GM18517 (cell line): Measurements from ENCODE around the gene FILIP1L.
A peak's percentile ranks its signal among the peaks of the same experiment; 100 is the strongest.

Experiments used
- ATAC-seq: cut with Tn5 transposase; IDR thresholded peaks from one replicate; pipeline ENCODE4 v1.9.1; 2021; ENCODE audit warnings: mild to moderate bottlenecking, moderate library complexity; ENCODE audit not compliant: unreplicated experiment

FILIP1L gene

DNA sequence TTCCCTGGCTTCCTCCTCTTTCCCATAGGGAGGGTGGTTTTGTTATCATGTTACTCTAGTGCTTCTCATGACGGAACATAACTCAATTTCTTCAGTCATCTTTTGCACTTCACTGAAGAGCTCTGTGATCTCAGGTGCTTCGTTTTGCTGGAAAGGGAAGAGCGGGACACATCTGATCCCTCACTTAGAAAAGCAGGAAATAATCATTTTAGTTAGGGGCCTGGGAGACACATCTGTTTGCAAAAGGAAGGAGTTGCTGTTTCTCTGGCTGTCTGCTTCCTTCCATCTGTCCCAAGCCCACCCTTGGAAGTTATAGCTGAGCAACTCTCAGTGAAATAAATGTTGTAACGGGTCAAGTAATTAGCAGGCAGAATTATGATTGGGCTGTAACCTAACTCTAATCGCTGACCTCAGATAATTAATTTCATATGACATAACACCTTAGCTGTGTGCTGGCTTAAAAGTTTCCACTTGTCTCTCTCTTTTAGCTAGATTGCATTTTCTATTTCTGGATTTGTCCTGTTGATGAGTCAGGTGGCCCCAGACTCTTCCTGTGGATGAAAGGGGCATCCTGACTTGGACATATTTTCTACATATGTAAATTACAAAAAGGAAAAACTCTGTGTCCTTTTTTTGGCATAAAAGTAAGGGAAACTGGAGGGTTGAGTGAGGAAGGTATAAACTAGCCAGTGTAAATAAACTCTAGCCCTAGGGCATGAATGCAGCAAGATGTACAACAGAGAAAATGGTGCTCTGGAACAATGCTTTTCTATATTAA, 11.0 kb upstream of the FILIP1L start:
- no peak for ATAC-seq

DNA sequence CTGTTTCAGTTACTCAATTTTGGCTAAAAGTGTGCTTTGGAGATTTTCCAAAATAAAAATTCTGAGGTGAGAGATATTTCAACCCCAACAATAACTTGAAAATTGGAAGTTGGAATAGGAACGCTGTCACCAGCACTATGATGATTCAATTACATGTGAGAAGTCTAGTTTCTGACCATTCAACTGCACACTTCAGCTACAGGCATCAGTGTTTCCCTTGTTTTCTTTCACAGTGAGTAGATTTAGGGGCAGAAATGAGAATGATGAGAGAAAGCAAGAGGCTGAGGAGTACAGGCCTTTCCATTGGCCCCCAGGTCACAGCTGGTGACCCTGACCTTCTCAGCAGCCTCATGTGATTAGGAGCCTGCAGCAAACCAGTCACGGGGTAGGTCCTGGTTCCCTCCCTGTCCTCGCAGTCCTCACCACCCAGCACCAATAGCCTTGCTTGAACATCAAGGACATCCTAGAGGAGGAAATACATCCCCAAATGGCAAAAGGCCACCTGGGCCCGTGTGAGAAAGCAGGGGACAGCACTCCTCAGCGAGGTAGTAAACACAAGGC, 10.0 kb upstream of the FILIP1L start:
- no peak for ATAC-seq

DNA sequence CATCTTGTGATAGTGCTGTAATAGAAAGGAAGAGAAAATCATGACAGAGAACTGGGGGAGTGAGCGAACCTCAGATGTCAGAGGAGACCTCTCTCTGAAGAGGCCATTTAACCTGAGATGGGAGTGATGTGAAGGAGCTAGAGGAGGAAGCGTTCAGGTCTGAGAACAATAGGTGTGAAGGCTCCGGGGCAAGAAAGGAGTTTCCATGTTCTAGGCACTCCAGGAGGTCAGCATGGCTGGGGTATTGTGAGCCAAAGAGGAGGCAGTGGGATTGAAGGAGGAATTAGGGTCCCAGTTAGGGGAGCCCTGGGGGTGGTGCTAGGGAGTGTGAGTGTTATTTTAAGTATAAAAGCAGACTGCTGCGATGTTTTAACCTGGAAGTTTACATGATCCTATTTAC, 8.8 kb upstream of the FILIP1L start:
- ATAC-seq = no peak

DNA sequence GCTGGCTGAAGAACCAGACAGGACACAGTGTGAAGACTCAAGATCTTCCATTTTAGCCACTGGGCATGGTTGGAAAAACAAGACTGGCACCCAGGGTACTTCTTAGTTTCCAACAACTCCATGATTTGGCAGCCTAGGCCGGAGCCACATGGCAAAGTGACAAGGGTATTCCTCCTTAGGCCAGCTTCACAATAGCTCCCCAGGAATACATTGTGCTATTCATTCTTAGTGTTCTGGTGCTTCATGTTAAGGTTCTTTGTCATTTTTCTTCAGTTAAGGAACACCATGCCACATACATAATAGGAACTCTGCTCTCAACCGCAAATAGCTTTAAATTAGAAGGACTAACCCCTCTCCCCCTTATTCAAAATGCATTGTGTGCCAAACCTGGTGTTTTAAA, 8.0 kb upstream of the FILIP1L start:
- no peak for ATAC-seq

DNA sequence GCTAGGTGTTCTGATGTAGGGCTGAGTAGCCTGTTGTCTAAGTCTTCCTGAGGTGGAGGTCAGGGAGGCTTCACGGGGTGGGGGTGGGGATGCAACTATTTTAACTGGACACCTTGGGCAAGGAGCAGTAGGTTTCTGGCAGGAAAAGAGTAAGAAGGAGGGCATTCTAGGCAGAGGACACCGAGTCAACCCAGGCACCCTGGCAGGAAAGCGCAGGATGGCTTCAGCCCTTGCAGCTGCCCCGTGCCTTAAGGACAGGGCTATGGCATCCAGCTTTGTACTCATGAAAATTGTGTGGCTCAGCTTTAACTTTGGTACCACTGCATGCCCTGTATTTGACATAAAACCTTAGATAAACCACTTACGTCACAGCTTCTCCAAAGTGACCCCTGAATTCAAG, 6.4 kb upstream of the FILIP1L start:
- no peak for ATAC-seq

DNA sequence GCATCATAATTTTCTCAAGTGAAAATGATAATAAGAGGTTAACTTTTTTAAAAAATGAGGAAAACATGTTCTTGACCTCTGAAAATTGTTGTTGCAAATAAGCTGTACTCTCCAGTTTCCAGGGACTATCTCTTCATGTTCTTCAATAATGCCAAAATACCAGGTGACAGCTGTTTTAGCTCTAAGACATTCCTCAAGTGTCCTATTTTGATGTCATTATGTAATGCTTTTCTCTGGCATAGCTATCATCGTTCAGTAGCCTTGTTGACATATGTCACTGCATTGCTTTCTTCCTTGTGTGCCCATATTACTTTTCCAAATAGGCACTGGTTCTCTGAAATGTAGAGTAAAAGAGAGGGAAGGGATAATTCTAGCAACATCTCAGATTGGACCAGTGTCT, 5.7 kb upstream of the FILIP1L start:
- ATAC-seq = no peak

DNA sequence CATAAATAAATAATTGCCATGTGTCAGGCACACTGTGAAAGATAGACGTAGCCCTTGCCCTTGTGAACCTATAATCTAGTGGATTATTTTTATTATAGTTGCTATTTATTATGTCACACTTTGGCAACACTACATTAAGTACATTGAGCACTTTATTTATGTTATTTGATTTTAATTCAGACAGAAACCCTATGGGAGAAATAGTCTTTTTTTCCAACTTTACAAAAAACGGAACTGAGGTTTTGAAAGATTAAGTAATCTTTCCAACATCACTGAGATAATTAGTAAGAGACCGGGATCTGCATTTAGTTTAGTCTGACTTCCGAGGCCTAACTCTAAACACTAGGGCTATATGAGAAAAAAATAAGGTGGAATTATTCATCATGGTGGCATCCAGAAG, 2.8 kb upstream of the FILIP1L start:
- ATAC-seq = no peak

DNA sequence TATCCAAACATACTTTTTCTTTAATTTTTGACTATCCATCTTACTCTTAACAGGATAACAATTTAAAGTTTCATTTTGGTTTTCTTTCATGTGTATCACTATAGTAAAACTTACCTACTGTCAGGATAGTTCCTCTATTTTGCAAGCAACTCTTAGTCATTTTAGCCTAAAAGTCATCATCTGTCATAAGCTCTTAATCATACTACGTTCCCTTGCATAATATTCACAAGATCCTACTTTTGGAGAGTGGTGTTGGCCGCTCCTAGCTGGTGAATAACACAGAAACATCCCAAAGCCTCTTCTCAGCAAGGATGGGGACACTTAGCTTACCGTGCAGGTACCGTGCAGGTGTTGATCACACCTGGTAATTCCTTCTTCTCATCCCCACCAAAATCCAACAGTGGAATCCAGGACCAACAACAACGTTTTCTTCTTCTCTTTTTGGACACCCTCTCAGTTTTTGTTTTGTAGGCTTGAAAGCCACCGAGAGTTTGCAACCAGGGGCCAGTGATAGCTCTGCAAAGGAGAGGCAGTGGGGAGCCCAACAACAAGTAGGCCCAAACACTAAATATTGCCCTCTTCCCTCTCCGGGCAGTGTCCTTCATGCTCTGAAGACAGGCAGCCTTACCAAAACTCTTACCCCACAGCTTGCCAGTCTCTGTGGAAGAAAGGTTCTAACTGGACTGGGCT, 433 bp downstream of the FILIP1L start:
- ATAC-seq = no peak

DNA sequence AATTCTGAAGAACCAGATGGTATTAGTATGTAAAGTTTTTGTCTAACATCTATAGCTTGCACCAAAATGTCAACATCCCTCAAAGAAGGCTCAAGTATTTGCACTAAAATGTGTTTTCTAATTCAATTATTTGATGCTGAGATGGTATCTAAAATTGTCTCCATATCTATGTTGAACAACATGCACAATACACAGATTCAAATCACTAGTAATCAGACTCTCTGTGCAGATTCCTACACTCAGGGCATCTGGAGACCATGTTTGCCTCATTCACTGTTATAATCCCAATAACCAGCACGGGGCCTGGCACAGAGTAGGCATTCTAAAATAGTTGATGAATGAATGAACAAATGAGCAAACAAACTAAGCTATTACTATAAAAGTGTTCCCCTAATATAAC, 2.6 kb downstream of the FILIP1L start:
- no peak for ATAC-seq

DNA sequence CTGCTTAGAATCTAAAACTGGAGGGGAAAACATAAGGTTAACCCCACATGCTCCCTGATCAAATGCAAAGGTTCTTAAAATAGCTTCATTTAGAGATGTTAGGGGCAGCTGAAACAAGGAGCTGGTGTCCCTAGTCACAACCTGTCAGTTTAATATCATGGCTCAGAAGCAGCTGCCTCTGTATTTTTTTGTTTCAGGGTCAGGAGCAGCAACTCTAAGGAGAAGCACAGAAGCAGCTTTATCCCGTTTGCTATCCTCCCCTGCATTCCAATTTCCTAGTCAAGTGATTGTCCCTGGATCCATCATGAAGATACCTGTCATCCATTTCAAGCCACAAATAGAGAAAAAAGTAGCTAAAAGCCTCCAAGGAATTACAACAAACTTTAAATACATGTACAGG, 4.1 kb downstream of the FILIP1L start:
- ATAC-seq = no peak

DNA sequence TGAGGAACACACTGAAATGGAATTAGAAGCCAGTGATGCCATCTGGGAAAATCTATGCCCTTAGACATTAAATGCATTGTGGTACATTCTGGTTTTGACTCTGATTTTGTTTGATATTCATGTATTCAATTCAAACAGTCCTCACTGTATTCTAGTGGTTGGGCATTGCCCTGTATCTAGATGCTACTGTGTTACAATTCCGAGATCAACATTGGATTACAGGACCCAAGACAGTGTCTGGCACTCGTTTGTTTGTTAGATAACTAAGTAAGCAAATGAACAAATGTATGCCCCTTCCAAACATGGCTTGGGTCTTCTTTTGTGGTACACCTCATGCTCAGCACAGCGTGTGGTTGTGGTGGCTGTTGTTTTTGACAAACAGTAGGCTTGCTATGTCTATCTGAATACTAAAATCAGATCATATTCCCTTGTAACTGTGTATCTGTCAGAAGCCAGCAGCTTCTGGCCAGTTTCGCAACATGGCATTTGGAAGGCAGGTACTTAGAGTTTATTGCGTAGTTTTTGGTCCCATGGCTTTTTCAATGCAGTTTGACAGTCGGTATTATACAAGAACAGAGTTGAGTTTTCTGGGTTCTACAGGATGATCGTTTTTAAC, 5.7 kb downstream of the FILIP1L start:
- no peak for ATAC-seq

DNA sequence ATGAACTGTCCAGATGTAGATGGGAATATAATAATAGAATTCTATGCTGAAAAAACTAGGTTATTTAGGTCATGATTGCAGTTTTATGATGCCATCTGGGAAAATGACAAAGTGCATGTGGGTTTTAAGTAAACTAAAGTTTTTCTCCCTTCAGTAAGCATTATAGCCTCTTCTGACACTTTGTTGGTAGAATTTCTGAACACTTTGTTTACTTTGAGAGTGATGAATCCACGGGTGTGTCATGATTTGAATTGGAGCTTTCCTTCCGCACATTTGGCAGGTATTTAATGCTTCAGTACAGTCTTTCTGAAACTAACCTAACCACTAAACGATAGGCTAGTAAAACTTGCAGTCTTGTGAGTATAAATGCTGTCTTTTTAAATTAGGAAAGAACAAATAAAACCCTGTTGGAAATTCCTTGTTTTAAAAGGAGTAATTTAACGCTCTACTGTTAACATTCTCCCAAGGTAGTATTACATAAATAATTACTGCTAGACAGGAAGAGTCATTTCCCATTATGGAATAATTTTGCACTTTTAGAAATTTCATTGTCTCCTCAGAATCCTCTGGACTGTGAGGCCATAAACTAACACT, 7.0 kb downstream of the FILIP1L start:
- no peak for ATAC-seq

DNA sequence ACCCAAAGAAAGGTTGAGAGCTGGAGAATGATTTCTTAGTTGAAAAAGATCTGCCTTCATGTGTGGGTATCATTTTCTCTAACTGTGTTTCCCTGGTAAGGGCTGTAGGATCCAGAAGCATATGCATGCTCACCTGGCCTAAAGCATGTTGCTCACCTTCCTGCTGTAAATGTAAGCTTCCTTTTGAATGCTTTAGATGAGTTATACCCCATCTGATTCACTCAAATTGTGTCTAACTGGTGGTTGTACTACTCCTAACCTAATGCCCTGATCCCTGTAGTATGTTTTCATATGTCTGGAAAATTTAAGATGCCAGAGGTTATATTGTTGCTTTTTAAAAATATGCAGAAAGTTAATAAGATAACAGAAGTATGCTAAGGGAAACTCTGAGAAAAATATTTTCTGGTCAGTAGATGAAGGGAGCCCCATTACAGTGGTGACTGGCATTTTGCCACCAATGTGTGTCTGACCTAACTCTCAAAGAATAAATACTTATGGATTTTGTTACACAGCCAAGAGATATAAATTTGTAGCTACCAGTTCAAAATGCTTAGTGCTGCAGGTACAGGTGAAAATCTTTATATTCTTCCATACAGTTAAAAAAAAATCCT, 7.7 kb downstream of the FILIP1L start:
- ATAC-seq = no peak

DNA sequence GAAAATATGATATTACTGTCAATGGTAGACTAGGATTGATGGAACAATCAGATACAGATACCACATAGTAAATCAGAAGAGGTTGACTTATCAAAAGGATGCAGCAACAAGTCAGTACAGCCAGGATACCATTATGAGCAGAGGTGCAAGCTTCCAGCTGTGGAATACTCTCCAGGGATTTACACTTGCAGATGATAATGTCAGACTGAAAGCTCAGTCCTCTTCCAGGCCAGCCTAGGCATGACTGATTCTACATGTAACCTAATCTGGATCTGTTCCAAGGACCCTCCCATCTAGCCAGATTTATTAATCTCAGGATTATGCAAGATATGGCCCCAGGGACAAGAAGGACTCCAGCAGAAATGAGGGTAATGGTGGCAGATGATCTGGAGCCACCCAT, 8.2 kb downstream of the FILIP1L start:
- ATAC-seq = no peak

DNA sequence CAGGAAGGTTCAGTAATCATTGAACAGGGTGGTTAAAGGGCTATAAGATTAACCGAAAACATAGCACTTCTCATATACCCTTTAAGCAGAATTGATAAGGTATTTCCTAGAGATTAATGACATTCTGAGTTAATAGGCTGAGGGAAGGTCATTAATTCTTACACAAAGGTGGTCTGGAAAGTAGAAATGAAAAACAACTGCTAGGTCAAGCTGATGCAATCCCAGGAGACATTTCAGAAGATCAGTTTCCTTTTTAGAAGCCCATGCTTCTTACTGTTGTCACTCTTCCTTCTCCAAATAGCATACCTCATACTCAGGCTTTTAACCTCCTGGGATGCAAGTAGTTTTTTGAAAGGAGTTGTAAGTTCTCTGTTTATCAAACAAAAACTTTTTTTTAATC, 8.8 kb downstream of the FILIP1L start:
- peak; percentile 45 for ATAC-seq

DNA sequence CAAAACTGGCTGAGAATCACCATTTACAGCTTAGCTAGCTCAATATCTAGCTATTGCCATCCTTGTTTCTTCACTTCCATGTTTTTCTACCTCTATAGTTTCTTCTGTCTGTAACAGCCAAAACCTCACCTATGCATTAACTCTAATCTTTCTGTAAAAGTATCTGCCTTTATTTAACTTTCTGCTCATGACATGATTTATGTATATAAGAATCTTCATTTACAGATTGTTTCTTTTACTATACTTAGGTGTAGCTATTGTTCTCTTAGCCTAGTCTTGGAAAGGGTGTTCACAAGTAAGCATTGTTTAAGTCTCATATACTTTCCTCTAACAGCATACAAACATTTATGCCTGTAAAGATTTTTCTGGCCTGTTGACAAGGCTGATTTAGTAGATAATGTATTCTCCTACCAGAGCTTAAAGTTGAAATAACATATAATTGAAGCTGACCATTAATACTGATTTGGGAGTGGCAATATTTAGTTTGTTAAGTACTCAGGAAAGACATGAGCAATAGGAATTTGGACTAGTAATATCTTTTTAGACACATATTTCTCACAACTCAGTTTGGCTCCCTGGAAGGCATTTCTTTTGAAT, 9.4 kb downstream of the FILIP1L start:
- no peak for ATAC-seq

DNA sequence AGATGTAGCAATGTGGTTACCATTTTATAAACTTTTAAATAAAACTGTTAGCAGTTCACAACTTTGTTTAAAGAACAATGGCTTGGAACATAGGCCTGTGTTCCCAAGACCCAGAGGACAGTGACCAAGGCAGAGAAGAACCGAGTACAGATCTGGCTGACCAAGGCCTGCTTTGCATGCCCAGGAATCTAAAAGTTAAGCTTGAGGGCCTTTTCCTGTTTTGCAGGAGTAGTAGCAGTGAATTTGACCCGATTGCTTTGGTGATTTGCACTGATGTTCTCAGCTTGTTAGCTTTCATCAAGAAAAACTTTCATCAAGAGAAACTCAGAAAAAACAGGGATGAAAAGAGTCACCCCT, 9.9 kb downstream of the FILIP1L start:
- ATAC-seq = peak; percentile 35

DNA sequence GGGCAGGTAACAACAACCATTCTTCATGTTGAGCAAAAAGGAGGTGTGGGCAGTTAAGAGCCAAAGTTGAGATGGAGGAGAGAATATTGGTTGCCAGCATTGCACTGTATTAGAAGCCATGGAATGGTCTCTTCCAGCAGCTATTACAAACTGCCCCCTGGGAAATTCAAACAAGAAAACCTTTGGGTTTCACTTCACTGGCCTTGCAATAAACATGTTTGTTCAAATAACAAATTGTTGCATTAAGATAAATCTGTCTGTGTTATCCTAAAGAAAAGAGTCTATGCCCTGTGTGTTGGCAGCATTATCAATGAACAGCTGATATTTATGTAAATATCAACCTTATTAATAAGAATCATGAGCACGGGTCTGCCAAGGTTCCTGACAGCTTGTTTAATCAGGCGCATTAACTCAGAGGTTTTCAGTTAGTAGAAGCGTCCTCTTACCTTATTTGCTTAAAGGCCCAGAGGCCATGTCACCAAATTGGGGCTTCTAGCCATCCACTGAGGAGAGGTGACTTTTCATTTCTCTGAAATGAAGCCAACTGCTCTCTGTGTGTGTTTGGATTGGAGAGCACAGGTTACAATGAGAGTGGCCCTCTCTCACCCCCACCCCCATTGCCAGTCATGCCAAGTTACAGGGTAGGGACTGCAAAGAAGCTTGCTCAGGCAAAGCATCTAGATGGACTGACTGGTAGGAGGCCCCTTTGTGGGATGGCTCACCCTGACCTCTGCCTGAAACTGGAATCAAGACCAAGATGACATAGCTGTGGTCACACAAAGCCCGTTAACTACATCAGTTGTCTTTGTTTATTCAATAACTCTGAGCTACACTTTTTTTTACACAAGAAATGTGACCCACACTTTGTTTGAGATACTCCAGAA, 10.5 kb downstream of the FILIP1L start:
- ATAC-seq = peak; percentile 82

DNA sequence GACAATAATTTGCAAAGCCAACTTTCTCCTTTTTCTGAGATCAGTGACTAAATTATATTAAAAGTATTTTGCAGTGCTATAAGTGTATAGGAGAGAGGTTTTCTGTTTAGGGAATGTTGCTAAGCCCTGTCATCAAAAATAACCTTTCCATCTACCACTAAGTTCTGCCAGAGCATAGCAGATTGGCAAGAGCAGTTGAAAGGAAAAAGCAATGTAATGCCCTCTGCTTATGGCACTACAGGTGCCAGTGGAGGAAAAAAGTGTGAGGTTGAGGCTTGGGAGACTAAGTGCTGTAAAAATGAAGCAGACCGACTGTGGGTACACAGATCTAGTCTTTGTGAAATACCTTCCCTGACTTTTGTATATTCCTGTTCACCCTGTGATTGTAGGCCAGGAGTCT, 11.5 kb downstream of the FILIP1L start:
- ATAC-seq = no peak

DNA sequence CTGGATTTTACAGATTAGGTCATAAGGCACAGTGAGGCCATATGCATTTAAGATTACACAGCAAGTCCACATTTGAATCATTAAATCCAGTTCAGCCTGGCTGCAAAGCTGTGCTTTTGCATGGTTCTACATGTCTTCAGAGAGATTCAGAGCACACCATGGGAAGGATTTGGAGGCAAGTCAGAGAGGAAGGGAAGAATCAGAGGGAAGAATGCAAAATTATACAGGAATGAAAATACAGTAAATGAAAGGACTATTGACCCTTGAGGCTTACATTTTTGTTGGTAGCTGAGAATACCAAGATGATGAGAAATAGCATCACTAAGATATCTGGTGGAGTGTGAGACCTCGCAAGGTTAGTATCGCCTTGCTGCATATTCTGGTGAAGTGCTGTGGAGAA, 13.9 kb downstream of the FILIP1L start:
- no peak for ATAC-seq
